ENCODE results near the gene PCSK5. TPM values are rescaled to one million over a fixed set of nuclear protein-coding genes. Genes with fewer than 3 reads are reported as not detected.

Gene PCSK5
- total RNA-seq, 1 experiment from 2014 or later, result 6.9 TPM

DNA sequence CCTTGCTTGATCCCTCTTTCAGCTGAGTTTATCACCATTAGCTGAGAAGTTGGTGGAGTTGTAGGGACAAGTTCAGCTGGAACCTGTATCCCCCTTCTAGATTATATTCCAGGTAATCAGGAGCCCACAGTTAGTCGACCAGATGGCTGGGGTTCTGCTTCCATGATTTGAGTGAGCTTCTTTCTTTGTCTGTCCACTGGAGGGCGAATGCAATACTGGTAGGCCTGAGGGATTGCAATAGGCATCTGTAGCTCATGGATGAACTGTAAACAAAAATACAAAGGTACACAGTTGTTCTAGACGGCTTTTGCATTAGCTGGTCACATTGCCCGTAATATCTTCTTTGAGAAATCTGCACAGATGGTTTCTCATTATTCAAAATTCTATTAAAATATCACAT, 88.9 kb downstream of the PCSK5 start:
- Histone ChIP-seq H3K9me3 (ENCODE audit: control insufficient read depth in 1 of 2, insufficient read depth in 1 of 2, low read depth in 1 of 2, low read length in 2 of 2) (no peaks in the 10 kb centered on the region), H3K4me3 (replicated peaks in 1 of 2; ENCODE audit: low read depth in 1 of 2, low read length in 2 of 2) (no peak overlapping the region), H3K27ac (ENCODE audit: low read depth, low read length) (no peak overlapping the region), H3K9me2 (ENCODE audit: insufficient read depth) (no peaks in the 10 kb centered on the region), H3K79me2 (ENCODE audit: insufficient read depth, low read length) (no peaks in the 10 kb centered on the region), H3K9ac (ENCODE audit: low read length) (no peak overlapping the region), H3K4me1 (ENCODE audit: control insufficient read depth in 1 of 2, insufficient read depth in 2 of 2, low read length in 2 of 2) (no peaks in the 10 kb centered on the region), H3K36me3 (ENCODE audit: control insufficient read depth in 1 of 2, insufficient read depth in 2 of 2, low read length in 2 of 2) (no peaks in the 10 kb centered on the region), H3K4me2 (ENCODE audit: low read length) (no peak overlapping the region), H2AFZ (ENCODE audit: low read depth, low read length, poor library complexity, severe bottlenecking) (no peak overlapping the region), H4K20me1 (ENCODE audit: insufficient read depth) (no peaks in the 10 kb centered on the region), H3K27me3 (ENCODE audit: insufficient read depth, low read length) (no peaks in the 10 kb centered on the region)
- intact Hi-C loops (cut with micrococcal nuclease), result no loop called here
- ATAC-seq (peak; percentile 66; the same call in 1 of the 2 replicates), DNase-seq (ENCODE audit: low read depth, low spot score) (no peak)
- CTCF ChIA-PET, result interaction anchor here (1.0 to 1.8 kb wide), 5 partner anchors 10 to 323 kb away, joined by 3 to 5 read pairs (median 4); no protein-coding TSS in a partner anchor
- TF ChIP-seq, protein P1, sequence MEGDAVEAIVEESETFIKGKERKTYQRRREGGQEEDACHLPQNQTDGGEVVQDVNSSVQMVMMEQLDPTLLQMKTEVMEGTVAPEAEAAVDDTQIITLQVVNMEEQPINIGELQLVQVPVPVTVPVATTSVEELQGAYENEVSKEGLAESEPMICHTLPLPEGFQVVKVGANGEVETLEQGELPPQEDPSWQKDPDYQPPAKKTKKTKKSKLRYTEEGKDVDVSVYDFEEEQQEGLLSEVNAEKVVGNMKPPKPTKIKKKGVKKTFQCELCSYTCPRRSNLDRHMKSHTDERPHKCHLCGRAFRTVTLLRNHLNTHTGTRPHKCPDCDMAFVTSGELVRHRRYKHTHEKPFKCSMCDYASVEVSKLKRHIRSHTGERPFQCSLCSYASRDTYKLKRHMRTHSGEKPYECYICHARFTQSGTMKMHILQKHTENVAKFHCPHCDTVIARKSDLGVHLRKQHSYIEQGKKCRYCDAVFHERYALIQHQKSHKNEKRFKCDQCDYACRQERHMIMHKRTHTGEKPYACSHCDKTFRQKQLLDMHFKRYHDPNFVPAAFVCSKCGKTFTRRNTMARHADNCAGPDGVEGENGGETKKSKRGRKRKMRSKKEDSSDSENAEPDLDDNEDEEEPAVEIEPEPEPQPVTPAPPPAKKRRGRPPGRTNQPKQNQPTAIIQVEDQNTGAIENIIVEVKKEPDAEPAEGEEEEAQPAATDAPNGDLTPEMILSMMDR (IDR thresholded peaks at IDR 0.05 in 2 of 3, conservative IDR thresholded peaks at IDR 0.05 in 1 of 3; ENCODE audit: borderline replicate concordance in 1 of 3, insufficient read depth in 1 of 3, low read depth in 2 of 3, low read length in 2 of 3), result peak; percentile 8 to 52 (median 49); a peak in 4 of 6 replicates
- TF ChIP-seq RAD21 (IDR thresholded peaks at IDR 0.05; ENCODE audit: low read depth), result peak; percentile 33; the same call in 1 of the 2 replicates
- TF ChIP-seq CBX3 (IDR thresholded peaks at IDR 0.05; ENCODE audit: low read depth), result no peak
- TF ChIP-seq ZNF274 (IDR thresholded peaks at IDR 0.05; ENCODE audit: low read depth, low read length), result no peak
- POLR2A ChIA-PET, result no interaction called here
- no TSS peak for BruUV-seq (replicated peaks)
- RAD21 ChIA-PET (ENCODE audit: low non-redundant PET in 1 of 2, low total read pairs in 2 of 2, uncharacterized antibody in 2 of 2, unreplicated experiment in 2 of 2), result interaction anchor here in 1 of 2 experiments (0.6 kb wide), 1 partner anchor 324 kb away, joined by 3 read pairs; no protein-coding TSS in a partner anchor

GRCh38 chr9:75983319-75984045, 93.0 kb downstream of the PCSK5 start:
- Histone ChIP-seq H3K9me3 (ENCODE audit: control insufficient read depth in 1 of 2, insufficient read depth in 1 of 2, low read depth in 1 of 2, low read length in 2 of 2) (no peaks in the 10 kb centered on the region), H3K9ac (ENCODE audit: low read length) (no peak overlapping the region), H2AFZ (ENCODE audit: low read depth, low read length, poor library complexity, severe bottlenecking) (no peak overlapping the region), H3K36me3 (ENCODE audit: control insufficient read depth in 1 of 2, insufficient read depth in 2 of 2, low read length in 2 of 2) (no peaks in the 10 kb centered on the region), H3K4me2 (ENCODE audit: low read length) (no peak overlapping the region), H3K79me2 (ENCODE audit: insufficient read depth, low read length) (no peaks in the 10 kb centered on the region), H3K9me2 (ENCODE audit: insufficient read depth) (no peaks in the 10 kb centered on the region), H3K27me3 (ENCODE audit: insufficient read depth, low read length) (no peaks in the 10 kb centered on the region), H4K20me1 (ENCODE audit: insufficient read depth) (no peaks in the 10 kb centered on the region), H3K4me1 (ENCODE audit: control insufficient read depth in 1 of 2, insufficient read depth in 2 of 2, low read length in 2 of 2) (no peaks in the 10 kb centered on the region), H3K4me3 (replicated peaks in 1 of 2; ENCODE audit: low read depth in 1 of 2, low read length in 2 of 2) (no peak overlapping the region), H3K27ac (ENCODE audit: low read depth, low read length) (no peak overlapping the region)
- TF ChIP-seq CEBPB (IDR thresholded peaks at IDR 0.05; ENCODE audit: low read depth) (no peak), ELF1 (IDR thresholded peaks at IDR 0.05; ENCODE audit: borderline replicate concordance, low read depth) (no peak), EZH2phosphoT487 (IDR thresholded peaks at IDR 0.05; ENCODE audit: borderline replicate concordance) (no peak), SIN3A (IDR thresholded peaks at IDR 0.05; ENCODE audit: low read depth) (no peak), RAD21 (IDR thresholded peaks at IDR 0.05; ENCODE audit: low read depth) (no peak), POLR2AphosphoS5 (IDR thresholded peaks at IDR 0.05; ENCODE audit: low read depth, low read length) (no peak), JUND (IDR thresholded peaks at IDR 0.05) (no peak)
- POLR2A ChIA-PET, result no interaction called here
- no TSS peak for BruUV-seq (replicated peaks)
- ATAC-seq, result no peak
- DNase-seq (ENCODE audit: low read depth, low spot score), result no peak
- CTCF ChIA-PET, result no interaction called here
- intact Hi-C loops (cut with micrococcal nuclease), result loop anchor here (5.0 to 10.0 kb wide), 3 partner anchors 51 to 311 kb away; no protein-coding TSS in a partner anchor
- RAD21 ChIA-PET (ENCODE audit: low non-redundant PET in 1 of 2, low total read pairs in 2 of 2, uncharacterized antibody in 2 of 2, unreplicated experiment in 2 of 2), result no interaction called here
